ENCODE results near the gene ADK.

The ADK gene

GRCh38 chr10:74704629-74705357, 553.8 kb downstream of the ADK start:
- POLR2A ChIA-PET = no interaction called here
- TF ChIP-seq CTCF (IDR thresholded peaks at IDR 0.05; ENCODE audit: insufficient read depth, low read length, missing control alignments) = no peak
- H3K4me3 ChIP-seq (ENCODE audit: low read depth, low read length) = no peak overlapping the region
- CTCF ChIA-PET = interaction anchor here (1.1 kb wide), 1 partner anchor 315 kb away, joined by 3 read pairs; no protein-coding TSS in a partner anchor
- DNase-seq (ENCODE audit: low read depth, low spot score) = no peak

GRCh38 chr10:74705358-74705980, 554.4 kb downstream of the ADK start:
- TF ChIP-seq CTCF (IDR thresholded peaks at IDR 0.05; ENCODE audit: insufficient read depth, low read length, missing control alignments) = no peak
- no peak for DNase-seq (ENCODE audit: low read depth, low spot score)
- ChIA-PET CTCF (no interaction called here), POLR2A (no interaction called here)
- no peak overlapping the region for H3K4me3 ChIP-seq (ENCODE audit: low read depth, low read length)

- POLR2A ChIA-PET = no interaction called here
- CTCF ChIA-PET = no interaction called here
- DNase-seq (ENCODE audit: low read depth, low spot score) = no peak
- no peak for TF ChIP-seq CTCF (IDR thresholded peaks at IDR 0.05; ENCODE audit: insufficient read depth, low read length, missing control alignments)
- H3K4me3 ChIP-seq (ENCODE audit: low read depth, low read length) = no peak overlapping the region
Observed at GRCh38 chr10:74706966-74707365, 555.9 kb downstream of the ADK start.

- ChIA-PET CTCF (interaction anchor here (0.8 kb wide), 1 partner anchor 12 kb away, joined by 3 read pairs; no protein-coding TSS in a partner anchor), POLR2A (no interaction called here)
- TF ChIP-seq CTCF (IDR thresholded peaks at IDR 0.05; ENCODE audit: insufficient read depth, low read length, missing control alignments) = no peak
- no peak for DNase-seq (ENCODE audit: low read depth, low spot score)
- H3K4me3 ChIP-seq (ENCODE audit: low read depth, low read length) = no peak overlapping the region
Observed at GRCh38 chr10:74708246-74708645, 557.2 kb downstream of the ADK start.

- no peak for DNase-seq (ENCODE audit: low read depth, low spot score)
- no peak for TF ChIP-seq CTCF (IDR thresholded peaks at IDR 0.05; ENCODE audit: insufficient read depth, low read length, missing control alignments)
- CTCF ChIA-PET = no interaction called here
- no peak overlapping the region for H3K4me3 ChIP-seq (ENCODE audit: low read depth, low read length)
- POLR2A ChIA-PET = no interaction called here
Observed at GRCh38 chr10:74718208-74718607, 567.2 kb downstream of the ADK start.

- no peak overlapping the region for H3K4me3 ChIP-seq (ENCODE audit: low read depth, low read length)
- DNase-seq (ENCODE audit: low read depth, low spot score) = no peak
- no peak for TF ChIP-seq CTCF (IDR thresholded peaks at IDR 0.05; ENCODE audit: insufficient read depth, low read length, missing control alignments)
- ChIA-PET POLR2A (no interaction called here), CTCF (no interaction called here)
Observed at GRCh38 chr10:74728225-74728624, 577.2 kb downstream of the ADK start.
